Neuronal stem cell (in vitro differentiated cells): Measurements from ENCODE around the gene CD164L2.

ENCODE experiments used
- DNase-seq: peaks from one replicate; pipeline ENCODE4 v3.0.0-alpha.2; 2013; ENCODE audit warnings: low spot score
- H2AFZ ChIP-seq: one replicate; pipeline ENCODE4 v1.6.1; 2013; ENCODE audit warnings: mild to moderate bottlenecking, low read length, inconsistent platforms
- H2AK5ac ChIP-seq: 2 replicates; pipeline ENCODE4 v1.6.1; 2013; ENCODE audit warnings: low read depth, mild to moderate bottlenecking, inconsistent platforms, low read length, moderate library complexity, mixed read lengths
- H2BK120ac ChIP-seq: 2 replicates; pipeline ENCODE4 v1.6.1; 2013; ENCODE audit warnings: low read depth, mild to moderate bottlenecking, inconsistent platforms, low read length, moderate library complexity, mixed read lengths
- H2BK12ac ChIP-seq: one replicate; pipeline ENCODE4 v1.6.1; 2013; ENCODE audit warnings: low read length, inconsistent platforms
- H2BK15ac ChIP-seq: 2 replicates; pipeline ENCODE4 v1.6.1; 2013; ENCODE audit warnings: mild to moderate bottlenecking, low read length, inconsistent platforms, mixed read lengths
- H2BK5ac ChIP-seq: one replicate; pipeline ENCODE4 v1.6.1; 2013; ENCODE audit warnings: inconsistent platforms, mild to moderate bottlenecking, low read length, moderate library complexity
- H3K14ac ChIP-seq: one replicate; pipeline ENCODE4 v1.6.1; 2013; ENCODE audit warnings: low read length, inconsistent platforms
- H3K18ac ChIP-seq: 2 replicates; pipeline ENCODE4 v1.6.1; 2013; ENCODE audit warnings: low read length, inconsistent platforms
- H3K23ac ChIP-seq: 2 replicates; pipeline ENCODE4 v1.6.1; 2013; ENCODE audit warnings: low read depth, mild to moderate bottlenecking, mixed read lengths, low read length, inconsistent platforms; ENCODE audit not compliant: poor library complexity
- H3K27ac ChIP-seq: replicated peaks from 3 replicates; pipeline ENCODE4 v1.5.1; 2013; ENCODE audit warnings: low read length, inconsistent platforms
- H3K27me3 ChIP-seq, 3 experiments: 2 replicates each; pipeline ENCODE4 v1.6.1; 2013; ENCODE audit warnings: low read length in 3 of 3, mild to moderate bottlenecking in 2 of 3, inconsistent platforms in 1 of 3, low read depth in 1 of 3, mixed read lengths in 1 of 3, moderate library complexity in 1 of 3; ENCODE audit not compliant: control insufficient read depth in 3 of 3, insufficient read depth in 3 of 3
- H3K36me3 ChIP-seq, 2 donors: replicated peaks in 1 of 2; 2 replicates each; pipeline ENCODE4 v1.6.1; 2013; ENCODE audit warnings: low read length in 2 of 2; ENCODE audit not compliant: control insufficient read depth in 2 of 2, insufficient read depth in 2 of 2
- H3K4ac ChIP-seq: 2 replicates; pipeline ENCODE4 v1.6.1; 2013; ENCODE audit warnings: inconsistent platforms, mild to moderate bottlenecking, low read length, moderate library complexity
- H3K4me1 ChIP-seq, 2 donors: 1 replicate in 1 of 2; 2 replicates in 1 of 2; pipeline ENCODE4 v1.6.1; 2013; ENCODE audit warnings: low read length in 2 of 2, low read depth in 1 of 2; ENCODE audit not compliant: control insufficient read depth in 2 of 2, insufficient read depth in 1 of 2
- H3K4me2 ChIP-seq: one replicate; pipeline ENCODE4 v1.6.1; 2013; ENCODE audit warnings: mild to moderate bottlenecking, low read length, inconsistent platforms; ENCODE audit not compliant: insufficient read depth, poor library complexity, severe bottlenecking
- H3K4me3 ChIP-seq, 2 donors: 2 replicates each; pipeline ENCODE4 v1.5.1; 2013; ENCODE audit warnings: low read length in 2 of 2, mild to moderate bottlenecking in 2 of 2, inconsistent platforms in 1 of 2, moderate library complexity in 1 of 2
- H3K79me1 ChIP-seq: one replicate; pipeline ENCODE4 v1.6.1; 2013; ENCODE audit warnings: low read depth, mild to moderate bottlenecking, inconsistent platforms, low read length, moderate library complexity
- H3K9ac ChIP-seq: one replicate; pipeline ENCODE4 v1.6.1; 2013; ENCODE audit warnings: mild to moderate bottlenecking, low read depth, low read length, inconsistent platforms; ENCODE audit not compliant: poor library complexity
- H3K9me3 ChIP-seq, 2 donors: replicated peaks in 1 of 2; 2 replicates each; pipeline versions ENCODE3 to v1.6.1; 2013; ENCODE audit warnings: low read length in 2 of 2, mild to moderate bottlenecking in 2 of 2, inconsistent platforms in 1 of 2, low read depth in 1 of 2, mixed read lengths in 1 of 2, moderate library complexity in 1 of 2; ENCODE audit not compliant: control insufficient read depth in 2 of 2, insufficient read depth in 1 of 2
- H4K8ac ChIP-seq: one replicate; pipeline ENCODE4 v1.6.1; 2013; ENCODE audit warnings: low read depth, mild to moderate bottlenecking, inconsistent platforms, low read length, moderate library complexity
- H4K91ac ChIP-seq: one replicate; pipeline ENCODE4 v1.6.1; 2013; ENCODE audit warnings: low read length, low read depth, mild to moderate bottlenecking, inconsistent platforms; ENCODE audit not compliant: poor library complexity
- WGBS, 2 donors: extraction: QIAGEN DNeasy Blood & Tissue Kit; methylation state at CpG; one replicate each; pipeline ENCODE4 v1.1.7; 2013; ENCODE audit warnings: missing lambda C conversion rate in 2 of 2, mixed read lengths in 1 of 2; ENCODE audit not compliant: insufficient read length in 2 of 2, insufficient replicate concordance in 1 of 2; ENCODE audit errors: extremely low coverage in 2 of 2; 5-methylcytosine and 5-hydroxymethylcytosine counted together

Gene CD164L2

DNA sequence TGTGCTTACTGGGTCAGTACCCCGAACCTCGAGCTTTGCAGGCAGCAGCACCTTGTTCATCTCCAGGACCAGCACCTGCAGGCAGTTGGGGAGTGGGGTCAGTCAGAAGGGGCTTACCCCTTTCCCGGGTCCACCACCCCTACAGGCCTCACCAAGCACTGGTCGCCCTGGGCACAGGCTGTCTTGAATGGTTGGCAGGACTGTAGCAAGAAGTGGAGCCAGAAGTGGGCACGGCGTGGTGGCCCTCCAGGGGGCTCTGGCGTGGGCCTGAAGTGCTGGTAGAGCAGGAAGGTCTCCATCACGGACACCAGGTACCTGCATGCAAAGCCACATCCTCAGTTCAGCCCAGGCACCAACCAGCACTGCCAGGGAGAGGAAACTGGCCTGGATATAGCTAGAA is 21.6 kb downstream of the CD164L2 start:
- no peak overlapping the region for H3K27ac ChIP-seq
- no peak overlapping the region for H2AFZ ChIP-seq
- H2BK15ac ChIP-seq = peak overlapping the region; percentile 95
- H2AK5ac ChIP-seq = peak overlapping the region; percentile 50
- no peak overlapping the region for H3K4me2 ChIP-seq
- H4K91ac ChIP-seq = no peak overlapping the region
- H3K9ac ChIP-seq = no peak overlapping the region
- peaks cover 12 to 33% of the 10 kb centered on the region in 2 donors for H3K4me1 ChIP-seq
- DNase-seq = no peak
- no peak overlapping the region for H4K8ac ChIP-seq
- H3K23ac ChIP-seq = peak overlapping the region; percentile 60
- no peak overlapping the region for H3K4ac ChIP-seq
- no peak overlapping the region for H2BK5ac ChIP-seq
- no peak overlapping the region for H2BK12ac ChIP-seq
- no peaks in the 10 kb centered on the region for H3K9me3 ChIP-seq
- no peak overlapping the region for H3K14ac ChIP-seq
- peaks cover 0 to 61% of the 10 kb centered on the region in 2 donors for H3K36me3 ChIP-seq
- WGBS, 2 donors = no CpG with 5 or more reads among the region's 8 CpGs
- H3K4me3 ChIP-seq = no peak overlapping the region
- no peaks in the 10 kb centered on the region for H3K79me1 ChIP-seq
- peaks cover 0 to 43% (median 9%) of the 10 kb centered on the region in 3 experiments for H3K27me3 ChIP-seq
- H2BK120ac ChIP-seq = no peak overlapping the region
- peak overlapping the region; percentile 100 for H3K18ac ChIP-seq

- Histone ChIP-seq H3K79me1 (no peaks in the 10 kb centered on the region), H3K9me3 (no peaks in the 10 kb centered on the region), H3K27ac (no peak overlapping the region), H3K9ac (peak overlapping the region; percentile 98), H3K18ac (peak overlapping the region; percentile 100), H2AK5ac (peak overlapping the region; percentile 88), H3K4ac (peak overlapping the region; percentile 9), H3K4me3 (peak overlapping the region in 1 of 2 donors; percentile 86), H2BK12ac (peak overlapping the region; percentile 66), H2BK5ac (peak overlapping the region; percentile 47), H2BK120ac (peak overlapping the region; percentile 84), H4K91ac (peak overlapping the region; percentile 22), H2AFZ (no peak overlapping the region), H3K36me3 (peaks cover under 1 to 66% of the 10 kb centered on the region in 2 donors), H3K4me1 (peaks cover 12 to 33% of the 10 kb centered on the region in 2 donors), H4K8ac (no peak overlapping the region), H3K14ac (peak overlapping the region; percentile 94), H3K27me3 (peaks cover 0 to 43% (median 9%) of the 10 kb centered on the region in 3 experiments), H3K23ac (peak overlapping the region; percentile 60), H2BK15ac (peak overlapping the region; percentile 95), H3K4me2 (peak overlapping the region; percentile 97)
- DNase-seq = no peak
- WGBS, 2 donors = no CpG with 5 or more reads among the region's 21 CpGs
Measured at GRCh38 chr1:27361044-27361402, 22.1 kb downstream of the CD164L2 start.

GRCh38 chr1:27360159-27361043 is 22.7 kb downstream of the CD164L2 start:
- H4K8ac ChIP-seq = no peak overlapping the region
- H3K9me3 ChIP-seq = no peaks in the 10 kb centered on the region
- H3K4me2 ChIP-seq = peak overlapping the region; percentile 97
- no CpG with 5 or more reads among the region's 71 CpGs for WGBS, 2 donors
- H2AK5ac ChIP-seq = peak overlapping the region; percentile 88
- no peak overlapping the region for H2AFZ ChIP-seq
- peak overlapping the region; percentile 97 for H3K23ac ChIP-seq
- H3K14ac ChIP-seq = peak overlapping the region; percentile 94
- peak overlapping the region; percentile 100 for H3K18ac ChIP-seq
- peak overlapping the region in 1 of 2 donors; percentile 86 for H3K4me3 ChIP-seq
- H2BK12ac ChIP-seq = peak overlapping the region; percentile 80
- H4K91ac ChIP-seq = peak overlapping the region; percentile 22
- peak overlapping the region; percentile 47 for H2BK5ac ChIP-seq
- peaks cover 3 to 72% of the 10 kb centered on the region in 2 donors for H3K36me3 ChIP-seq
- H3K79me1 ChIP-seq = no peaks in the 10 kb centered on the region
- peak overlapping the region; percentile 95 for H2BK15ac ChIP-seq
- peak overlapping the region; percentile 57 for H3K4ac ChIP-seq
- peak overlapping the region; percentile 84 for H2BK120ac ChIP-seq
- DNase-seq = no peak
- no peak overlapping the region for H3K27ac ChIP-seq
- peaks cover 0 to 43% (median 9%) of the 10 kb centered on the region in 3 experiments for H3K27me3 ChIP-seq
- peak overlapping the region; percentile 98 for H3K9ac ChIP-seq
- peaks cover 12 to 33% of the 10 kb centered on the region in 2 donors for H3K4me1 ChIP-seq

DNA sequence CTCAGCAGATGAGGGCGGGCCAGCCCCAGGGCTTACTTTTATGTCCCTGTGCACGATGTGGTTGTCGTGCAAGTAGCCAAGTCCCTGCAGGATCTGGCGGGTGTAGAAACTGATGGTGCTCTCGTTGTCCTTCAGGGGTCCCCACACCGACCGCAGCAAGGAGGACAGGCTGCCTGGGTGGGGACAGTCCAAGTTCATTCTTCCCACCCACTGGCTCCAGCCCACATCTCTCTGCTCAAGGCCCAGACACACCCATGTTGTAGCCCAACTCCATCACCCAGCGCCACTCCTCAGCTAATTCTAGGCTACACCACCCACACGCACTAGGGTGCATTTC is 23.3 kb downstream of the CD164L2 start:
- Histone ChIP-seq H2AK5ac (peak overlapping the region; percentile 72), H3K4ac (peak overlapping the region; percentile 57), H3K4me1 (peaks cover 6 to 28% of the 10 kb centered on the region in 2 donors), H2BK5ac (peak overlapping the region; percentile 16), H3K18ac (peak overlapping the region; percentile 84), H2BK120ac (no peak overlapping the region), H3K27ac (no peak overlapping the region), H3K9ac (peak overlapping the region; percentile 27), H3K27me3 (peaks cover 0 to 43% (median 9%) of the 10 kb centered on the region in 3 experiments), H3K23ac (peak overlapping the region; percentile 69), H4K91ac (no peak overlapping the region), H3K4me2 (peak overlapping the region; percentile 97), H2BK12ac (peak overlapping the region; percentile 33), H3K4me3 (peak overlapping the region in 1 of 2 donors; percentile 32), H3K14ac (no peak overlapping the region), H3K9me3 (no peaks in the 10 kb centered on the region), H4K8ac (no peak overlapping the region), H2AFZ (no peak overlapping the region), H2BK15ac (peak overlapping the region; percentile 95), H3K36me3 (peaks cover 3 to 76% of the 10 kb centered on the region in 2 donors), H3K79me1 (no peaks in the 10 kb centered on the region)
- WGBS, 2 donors = no CpG with 5 or more reads among the region's 9 CpGs
- no peak for DNase-seq
